ENCODE results near the gene TRIP6. TPM values are rescaled to one million over a fixed set of nuclear protein-coding genes. Genes with fewer than 3 reads are reported as not detected.
"Not testable (repeated sequence)": the region's sequence is repeated elsewhere in the genome, so short reads cannot be mapped to it uniquely, and the experiment has no call there.

TRIP6 gene
- total RNA-seq, 1 experiment from 2014 or later, result 75.8 TPM

DNA sequence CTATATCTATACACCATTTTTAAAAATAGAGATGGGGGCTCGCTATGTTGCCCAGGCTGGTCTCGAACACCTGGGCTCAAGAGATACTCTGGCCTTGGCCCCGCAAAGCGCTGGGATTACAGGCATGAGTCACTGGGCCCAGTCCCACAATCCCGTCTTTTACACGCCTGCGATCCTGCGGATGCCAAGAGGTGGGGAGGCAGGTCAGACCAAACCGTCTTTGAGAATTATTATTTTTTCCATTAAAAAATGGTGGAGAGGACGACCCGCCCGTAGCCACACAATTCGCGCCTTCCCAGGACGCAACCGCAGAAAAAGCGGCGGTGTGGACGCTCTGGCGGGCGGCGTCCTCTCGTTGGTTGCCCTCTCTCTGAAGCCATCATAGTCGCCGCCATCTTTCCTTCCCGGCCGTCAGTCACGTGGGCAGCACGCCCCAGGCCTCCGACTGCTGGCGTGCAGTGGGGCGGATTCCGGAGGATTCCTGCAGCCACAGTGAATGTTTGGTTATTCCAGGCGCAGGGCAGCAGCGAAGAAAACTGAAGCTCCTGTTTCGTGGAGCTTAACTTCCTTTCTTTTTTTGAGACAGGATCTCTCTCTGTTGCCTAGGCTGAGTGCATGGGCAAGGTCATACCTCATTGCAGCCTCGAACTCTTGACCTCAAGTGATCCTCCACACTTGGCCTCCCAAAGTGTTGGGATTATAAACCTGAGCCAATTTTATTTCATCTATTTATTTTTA lies 29.9 kb upstream of the TRIP6 start:
- DNase-seq (ENCODE audit: extremely low read depth, low read depth), result peak; percentile 79

GRCh38 chr7:100839361-100839760 lies 27.8 kb upstream of the TRIP6 start:
- no peak for DNase-seq (ENCODE audit: extremely low read depth, low read depth)

GRCh38 chr7:100840470-100841100 lies 26.6 kb upstream of the TRIP6 start:
- no peak for DNase-seq (ENCODE audit: extremely low read depth, low read depth)

GRCh38 chr7:100847360-100847759 lies 19.8 kb upstream of the TRIP6 start:
- DNase-seq (ENCODE audit: extremely low read depth, low read depth), result no peak

DNA sequence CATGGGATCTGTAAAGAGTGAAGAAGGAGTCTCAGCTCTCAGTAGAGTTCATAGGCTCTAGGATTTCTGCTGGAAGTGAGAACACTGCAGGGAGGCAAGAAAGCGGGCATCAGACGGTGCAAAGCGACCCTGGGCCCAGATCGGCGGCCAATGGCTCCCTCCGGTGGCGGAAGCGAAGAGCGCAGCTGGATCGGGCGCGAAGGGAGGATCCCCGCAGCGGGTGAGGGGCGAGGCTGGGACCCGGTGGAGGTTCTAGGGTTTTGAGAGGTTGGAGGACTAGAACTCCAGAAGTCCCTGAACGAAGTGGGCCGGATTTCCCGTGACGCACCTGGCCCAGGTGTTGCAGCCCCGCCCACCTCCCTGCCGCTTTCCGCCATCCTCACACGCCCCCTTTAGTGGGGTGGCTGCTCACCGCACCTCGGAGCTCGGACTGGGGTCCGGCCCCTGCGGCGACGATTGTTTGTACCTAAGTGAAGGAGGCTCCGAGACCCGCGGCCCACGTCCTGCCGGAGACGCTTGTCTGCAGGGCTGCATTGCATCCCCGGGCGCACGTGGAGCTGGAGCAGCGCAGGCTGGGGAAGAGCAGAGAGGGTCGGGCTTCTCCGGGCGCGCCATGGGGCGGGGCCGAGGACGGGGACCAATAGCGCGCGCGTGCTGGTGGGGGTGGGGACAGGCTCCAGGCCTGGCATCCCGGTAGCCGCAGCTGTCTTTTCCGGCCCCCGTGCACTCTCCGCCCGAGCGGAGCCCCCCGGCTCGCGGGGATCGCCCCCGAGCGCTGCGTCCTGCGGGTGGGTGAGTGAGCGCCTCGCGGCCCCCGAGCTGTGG lies 14.9 kb upstream of the TRIP6 start, which contains the start of gene SLC12A9:
Gene SLC12A9, plus strand, starts transcription at position 666 of the 825 bp plus-strand sequence. CDS start 1,485 bp downstream, outside the sequence.
- peak; percentile 88 for DNase-seq (ENCODE audit: extremely low read depth, low read depth)

DNA sequence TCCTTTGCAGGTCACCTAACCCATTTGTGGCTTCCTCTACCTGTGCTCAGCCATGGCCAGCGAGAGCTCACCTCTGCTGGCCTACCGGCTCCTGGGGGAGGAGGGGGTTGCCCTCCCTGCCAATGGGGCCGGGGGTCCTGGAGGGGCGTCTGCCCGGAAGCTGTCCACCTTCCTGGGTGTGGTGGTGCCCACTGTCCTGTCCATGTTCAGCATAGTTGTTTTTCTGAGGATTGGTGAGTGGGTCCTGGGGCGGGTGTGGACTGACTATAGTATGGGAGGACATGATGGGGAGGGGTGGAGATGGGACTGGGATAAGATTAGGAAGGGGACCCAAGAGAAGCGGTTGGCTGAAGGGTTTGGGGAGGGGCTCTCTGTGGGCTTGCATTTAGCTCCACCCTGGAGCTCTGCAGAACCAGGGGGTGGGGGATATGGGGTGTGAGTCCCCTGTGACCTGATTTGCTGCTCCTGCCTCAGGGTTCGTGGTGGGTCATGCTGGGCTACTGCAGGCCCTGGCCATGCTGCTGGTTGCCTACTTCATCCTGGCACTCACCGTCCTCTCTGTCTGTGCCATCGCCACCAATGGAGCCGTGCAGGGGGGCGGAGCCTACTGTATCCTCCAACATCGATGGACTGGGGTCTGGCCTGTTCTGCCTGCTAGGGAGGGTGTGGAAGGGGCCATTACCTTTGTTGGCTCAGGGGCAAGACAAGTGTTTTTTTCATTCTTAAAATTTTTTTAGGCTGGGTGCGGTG lies 12.9 kb upstream of the TRIP6 start:
- no peak for DNase-seq (ENCODE audit: extremely low read depth, low read depth)

- not testable (repeated sequence) for DNase-seq (ENCODE audit: extremely low read depth, low read depth)
Observed at GRCh38 chr7:100854899-100855298, 12.3 kb upstream of the TRIP6 start.

- DNase-seq (ENCODE audit: extremely low read depth, low read depth), result no peak
Observed at GRCh38 chr7:100855515-100855914, 11.7 kb upstream of the TRIP6 start.

DNA sequence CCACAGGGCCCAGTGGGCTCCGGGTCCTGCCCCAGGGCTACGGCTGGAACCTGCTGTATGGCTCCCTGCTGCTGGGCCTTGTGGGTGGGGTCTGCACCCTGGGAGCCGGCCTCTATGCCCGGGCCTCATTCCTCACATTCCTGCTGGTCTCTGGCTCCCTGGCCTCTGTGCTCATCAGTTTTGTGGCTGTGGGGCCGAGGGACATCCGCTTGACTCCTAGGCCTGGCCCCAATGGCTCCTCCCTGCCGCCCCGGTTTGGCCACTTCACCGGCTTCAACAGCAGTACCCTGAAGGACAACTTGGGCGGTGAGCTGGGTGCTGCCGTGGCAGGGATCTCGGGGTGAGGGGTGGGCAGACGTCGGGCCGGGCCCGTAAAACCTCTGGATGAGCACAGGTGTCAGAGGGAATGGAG lies 10.3 kb upstream of the TRIP6 start:
- no peak for DNase-seq (ENCODE audit: extremely low read depth, low read depth)

DNA sequence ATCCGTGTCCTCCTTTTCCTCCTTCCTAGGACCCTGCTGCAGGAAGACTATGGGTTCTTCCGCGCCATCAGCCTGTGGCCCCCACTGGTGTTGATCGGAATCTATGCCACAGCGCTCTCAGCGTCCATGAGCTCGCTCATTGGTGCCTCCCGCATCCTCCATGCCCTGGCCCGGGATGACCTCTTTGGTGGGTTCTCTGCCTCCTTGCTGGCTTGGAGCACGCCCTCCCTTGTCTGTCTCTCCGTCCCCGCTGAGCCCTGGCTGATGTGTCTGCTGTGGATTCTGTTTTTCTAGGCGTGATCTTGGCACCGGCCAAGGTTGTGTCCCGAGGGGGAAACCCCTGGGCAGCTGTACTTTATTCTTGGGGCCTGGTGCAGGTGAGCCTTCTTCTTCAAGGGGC lies 7.3 kb upstream of the TRIP6 start:
- DNase-seq (ENCODE audit: extremely low read depth, low read depth), result no peak

GRCh38 chr7:100860702-100861615 lies 6.2 kb upstream of the TRIP6 start:
- DNase-seq (ENCODE audit: extremely low read depth, low read depth), result no peak

DNA sequence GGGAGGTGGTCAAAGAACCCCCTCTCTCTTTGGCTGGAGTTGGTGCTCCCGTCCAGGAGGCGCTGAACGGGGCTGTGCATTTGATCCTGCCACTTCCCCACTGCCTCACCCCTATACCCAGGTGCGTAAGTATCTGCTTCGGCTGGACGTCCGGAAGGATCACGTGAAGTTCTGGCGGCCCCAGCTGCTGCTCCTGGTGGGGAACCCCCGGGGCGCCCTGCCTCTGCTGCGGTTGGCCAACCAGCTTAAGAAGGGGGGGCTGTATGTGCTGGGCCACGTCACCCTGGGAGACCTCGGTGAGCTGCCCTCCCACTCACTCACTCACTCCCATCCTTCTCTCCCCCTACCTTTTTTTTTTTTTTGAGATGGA lies 5.6 kb upstream of the TRIP6 start:
- DNase-seq (ENCODE audit: extremely low read depth, low read depth), result no peak

- no peak for DNase-seq (ENCODE audit: extremely low read depth, low read depth)
Observed at GRCh38 chr7:100863406-100863950, 3.7 kb upstream of the TRIP6 start.

- no peak for DNase-seq (ENCODE audit: extremely low read depth, low read depth)
Observed at GRCh38 chr7:100864263-100864845, 2.8 kb upstream of the TRIP6 start.

- DNase-seq (ENCODE audit: extremely low read depth, low read depth), result no peak
Observed at GRCh38 chr7:100865372-100865911, 1.7 kb upstream of the TRIP6 start.

DNA sequence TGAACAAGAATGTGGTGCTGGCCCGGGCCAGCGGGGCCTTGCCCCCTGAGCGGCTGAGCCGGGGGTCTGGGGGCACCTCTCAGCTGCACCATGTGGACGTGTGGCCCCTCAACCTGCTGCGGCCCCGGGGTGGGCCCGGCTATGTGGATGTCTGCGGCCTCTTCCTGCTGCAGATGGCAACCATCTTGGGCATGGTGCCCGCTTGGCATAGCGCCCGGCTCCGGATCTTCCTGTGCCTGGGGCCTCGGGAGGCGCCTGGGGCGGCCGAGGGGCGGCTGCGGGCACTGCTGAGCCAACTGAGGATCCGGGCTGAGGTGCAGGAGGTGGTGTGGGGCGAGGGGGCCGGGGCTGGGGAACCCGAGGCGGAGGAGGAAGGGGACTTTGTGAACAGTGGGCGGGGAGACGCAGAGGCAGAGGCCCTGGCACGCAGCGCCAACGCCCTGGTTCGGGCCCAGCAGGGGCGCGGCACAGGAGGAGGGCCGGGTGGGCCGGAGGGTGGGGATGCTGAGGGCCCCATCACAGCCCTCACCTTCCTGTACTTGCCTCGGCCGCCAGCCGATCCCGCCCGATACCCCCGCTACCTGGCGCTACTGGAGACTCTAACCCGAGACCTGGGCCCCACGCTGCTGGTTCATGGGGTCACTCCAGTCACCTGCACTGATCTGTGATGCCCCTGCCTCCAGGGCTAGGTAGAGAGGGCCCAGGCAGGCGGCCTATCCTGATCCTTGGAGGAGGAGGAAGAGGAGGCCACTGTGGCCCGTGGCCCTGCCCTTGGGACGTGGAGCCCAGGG lies 1.1 kb upstream of the TRIP6 start:
- DNase-seq (ENCODE audit: extremely low read depth, low read depth), result peak; percentile 64

DNA sequence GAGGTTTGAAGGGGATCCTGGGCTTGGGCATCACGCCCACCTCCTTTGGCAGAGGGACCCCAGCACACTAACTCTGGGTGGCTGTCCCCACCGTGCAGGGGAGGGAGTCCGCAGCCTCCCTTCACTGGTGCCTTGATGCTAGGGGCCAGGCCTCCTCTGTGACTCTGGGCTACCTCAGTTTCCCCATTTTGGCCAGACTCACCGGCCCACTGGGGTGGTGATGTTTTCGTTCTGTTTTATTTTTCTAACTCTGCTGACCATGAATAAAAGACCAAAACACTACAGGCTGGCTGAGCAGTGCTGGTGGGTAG lies 503 bp upstream of the TRIP6 start:
- DNase-seq (ENCODE audit: extremely low read depth, low read depth), result no peak

Measured in NCI-H460 (cell line).